ENCODE results near the gene HECTD2.

HECTD2 gene

GRCh38 chr10:91460681-91461080, 50.5 kb downstream of the HECTD2 start:
- in situ Hi-C loops (cut with HindIII; ENCODE audit: low sequenced_read_pairs), result no loop called here
- TF ChIP-seq, protein P1, sequence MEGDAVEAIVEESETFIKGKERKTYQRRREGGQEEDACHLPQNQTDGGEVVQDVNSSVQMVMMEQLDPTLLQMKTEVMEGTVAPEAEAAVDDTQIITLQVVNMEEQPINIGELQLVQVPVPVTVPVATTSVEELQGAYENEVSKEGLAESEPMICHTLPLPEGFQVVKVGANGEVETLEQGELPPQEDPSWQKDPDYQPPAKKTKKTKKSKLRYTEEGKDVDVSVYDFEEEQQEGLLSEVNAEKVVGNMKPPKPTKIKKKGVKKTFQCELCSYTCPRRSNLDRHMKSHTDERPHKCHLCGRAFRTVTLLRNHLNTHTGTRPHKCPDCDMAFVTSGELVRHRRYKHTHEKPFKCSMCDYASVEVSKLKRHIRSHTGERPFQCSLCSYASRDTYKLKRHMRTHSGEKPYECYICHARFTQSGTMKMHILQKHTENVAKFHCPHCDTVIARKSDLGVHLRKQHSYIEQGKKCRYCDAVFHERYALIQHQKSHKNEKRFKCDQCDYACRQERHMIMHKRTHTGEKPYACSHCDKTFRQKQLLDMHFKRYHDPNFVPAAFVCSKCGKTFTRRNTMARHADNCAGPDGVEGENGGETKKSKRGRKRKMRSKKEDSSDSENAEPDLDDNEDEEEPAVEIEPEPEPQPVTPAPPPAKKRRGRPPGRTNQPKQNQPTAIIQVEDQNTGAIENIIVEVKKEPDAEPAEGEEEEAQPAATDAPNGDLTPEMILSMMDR (IDR thresholded peaks at IDR 0.05; ENCODE audit: low read depth, low read length), result no peak
- no peak for DNase-seq (ENCODE audit: low read depth, low spot score)
- no peak overlapping the region for H3K4me3 ChIP-seq (ENCODE audit: low read depth, low read length)

GRCh38 chr10:91462423-91462822, 52.3 kb downstream of the HECTD2 start:
- peak; percentile 22 for DNase-seq (ENCODE audit: low read depth, low spot score)
- TF ChIP-seq, protein P1 (IDR thresholded peaks at IDR 0.05; ENCODE audit: low read depth, low read length), result no peak
- no peak overlapping the region for H3K4me3 ChIP-seq (ENCODE audit: low read depth, low read length)
- in situ Hi-C loops (cut with HindIII; ENCODE audit: low sequenced_read_pairs), result no loop called here

DNA sequence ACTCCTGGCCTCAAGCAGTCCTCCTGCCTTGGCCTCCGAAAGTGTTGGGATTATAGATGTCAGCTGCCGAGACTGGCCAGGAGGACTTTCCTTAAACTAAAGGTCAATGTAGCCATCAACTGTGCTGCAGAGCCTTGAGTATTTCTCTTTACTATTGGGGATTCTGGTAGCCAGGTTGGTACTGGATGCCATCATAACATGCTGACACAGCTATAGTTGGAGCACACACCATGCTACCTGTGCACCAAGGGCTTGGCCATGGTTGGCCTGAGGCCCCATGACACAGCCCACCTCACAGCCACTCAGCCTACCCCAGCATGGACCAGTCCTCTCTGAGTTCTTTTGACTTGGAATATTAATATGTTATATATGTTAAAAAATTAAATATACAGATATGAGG, 54.4 kb downstream of the HECTD2 start:
- DNase-seq (ENCODE audit: low read depth, low spot score), result no peak
- no peak overlapping the region for H3K4me3 ChIP-seq (ENCODE audit: low read depth, low read length)
- TF ChIP-seq, protein P1 (IDR thresholded peaks at IDR 0.05; ENCODE audit: low read depth, low read length), result no peak
- in situ Hi-C loops (cut with HindIII; ENCODE audit: low sequenced_read_pairs), result no loop called here

GRCh38 chr10:91465261-91465660, 55.1 kb downstream of the HECTD2 start:
- in situ Hi-C loops (cut with HindIII; ENCODE audit: low sequenced_read_pairs), result no loop called here
- H3K4me3 ChIP-seq (ENCODE audit: low read depth, low read length), result no peak overlapping the region
- no peak for DNase-seq (ENCODE audit: low read depth, low spot score)
- TF ChIP-seq, protein P1 (IDR thresholded peaks at IDR 0.05; ENCODE audit: low read depth, low read length), result no peak

DNA sequence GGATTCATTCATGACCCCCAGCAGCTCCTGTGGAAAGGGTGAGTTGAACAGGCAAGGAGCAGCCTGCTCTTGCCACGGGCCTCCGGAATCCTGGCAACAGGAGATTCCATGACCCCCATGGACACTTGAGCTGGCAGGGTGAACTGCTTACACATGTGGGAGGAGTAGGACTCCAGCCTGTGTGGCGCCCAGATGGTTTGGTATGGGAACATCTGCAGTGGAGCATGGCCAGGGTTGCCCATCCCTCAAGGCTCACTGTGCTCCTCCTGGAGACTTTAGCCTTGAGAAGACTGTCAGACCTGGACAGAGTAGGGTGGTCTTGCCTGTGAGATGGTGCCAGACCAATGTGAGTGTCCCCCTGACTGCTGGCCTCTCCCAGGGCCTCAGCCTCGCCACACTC, 57.0 kb downstream of the HECTD2 start:
- TF ChIP-seq, protein P1 (IDR thresholded peaks at IDR 0.05; ENCODE audit: low read depth, low read length), result no peak
- H3K4me3 ChIP-seq (ENCODE audit: low read depth, low read length), result no peak overlapping the region
- in situ Hi-C loops (cut with HindIII; ENCODE audit: low sequenced_read_pairs), result no loop called here
- no peak for DNase-seq (ENCODE audit: low read depth, low spot score)

DNA sequence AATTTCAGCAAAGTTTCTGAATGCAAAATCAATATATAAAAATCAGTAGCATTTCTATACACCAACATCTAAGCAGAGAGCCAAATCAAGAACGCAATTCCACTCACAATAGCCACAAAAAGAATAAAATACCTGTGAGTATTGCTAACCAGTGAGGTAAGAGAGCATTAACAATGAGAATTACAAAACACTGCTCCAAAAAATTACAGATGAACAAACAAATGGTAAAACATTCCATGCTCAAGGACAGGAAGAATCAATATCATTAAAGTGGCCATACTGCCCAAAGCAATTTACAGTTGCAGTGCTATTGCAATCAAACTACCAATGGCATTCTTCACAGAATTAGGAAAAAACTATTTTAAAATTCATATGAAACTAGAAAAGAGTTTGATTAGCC, 61.5 kb downstream of the HECTD2 start:
- DNase-seq (ENCODE audit: low read depth, low spot score), result no peak
- in situ Hi-C loops (cut with HindIII; ENCODE audit: low sequenced_read_pairs), result no loop called here
- H3K4me3 ChIP-seq (ENCODE audit: low read depth, low read length), result no peak overlapping the region
- TF ChIP-seq, protein P1 (IDR thresholded peaks at IDR 0.05; ENCODE audit: low read depth, low read length), result no peak

- DNase-seq (ENCODE audit: low read depth, low spot score), result no peak
- TF ChIP-seq, protein P1 (IDR thresholded peaks at IDR 0.05; ENCODE audit: low read depth, low read length), result no peak
- in situ Hi-C loops (cut with HindIII; ENCODE audit: low sequenced_read_pairs), result no loop called here
These were observed 62.8 kb downstream of the HECTD2 start for GRCh38 chr10:91472911-91473310.

More at GRCh38 chr10:91472911-91473310, 62.8 kb downstream of the HECTD2 start:
- no peak overlapping the region for H3K4me3 ChIP-seq (ENCODE audit: low read depth, low read length)
